Measurements from ENCODE around the gene LARGE1.

DNA sequence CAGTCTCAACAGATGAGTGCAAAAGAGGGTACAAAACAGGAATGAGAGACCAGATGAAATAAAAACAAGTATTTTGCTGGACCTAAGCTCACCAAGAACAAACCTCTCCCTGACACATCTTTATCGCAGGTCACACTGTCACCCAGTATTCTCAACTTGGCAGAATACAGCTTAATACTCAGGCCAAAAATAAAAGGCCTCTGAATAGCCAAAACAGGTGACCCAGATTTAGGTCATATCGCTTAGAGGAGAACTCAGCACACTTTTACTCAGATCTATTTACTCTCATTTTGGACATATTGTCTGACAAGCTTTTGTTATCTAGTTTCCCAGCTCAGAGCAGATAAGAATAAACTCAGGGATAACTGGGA, 645.2 kb downstream of the LARGE1 start:
- TF ChIP-seq, protein P1, sequence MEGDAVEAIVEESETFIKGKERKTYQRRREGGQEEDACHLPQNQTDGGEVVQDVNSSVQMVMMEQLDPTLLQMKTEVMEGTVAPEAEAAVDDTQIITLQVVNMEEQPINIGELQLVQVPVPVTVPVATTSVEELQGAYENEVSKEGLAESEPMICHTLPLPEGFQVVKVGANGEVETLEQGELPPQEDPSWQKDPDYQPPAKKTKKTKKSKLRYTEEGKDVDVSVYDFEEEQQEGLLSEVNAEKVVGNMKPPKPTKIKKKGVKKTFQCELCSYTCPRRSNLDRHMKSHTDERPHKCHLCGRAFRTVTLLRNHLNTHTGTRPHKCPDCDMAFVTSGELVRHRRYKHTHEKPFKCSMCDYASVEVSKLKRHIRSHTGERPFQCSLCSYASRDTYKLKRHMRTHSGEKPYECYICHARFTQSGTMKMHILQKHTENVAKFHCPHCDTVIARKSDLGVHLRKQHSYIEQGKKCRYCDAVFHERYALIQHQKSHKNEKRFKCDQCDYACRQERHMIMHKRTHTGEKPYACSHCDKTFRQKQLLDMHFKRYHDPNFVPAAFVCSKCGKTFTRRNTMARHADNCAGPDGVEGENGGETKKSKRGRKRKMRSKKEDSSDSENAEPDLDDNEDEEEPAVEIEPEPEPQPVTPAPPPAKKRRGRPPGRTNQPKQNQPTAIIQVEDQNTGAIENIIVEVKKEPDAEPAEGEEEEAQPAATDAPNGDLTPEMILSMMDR (IDR thresholded peaks at IDR 0.05): no peak
- TF ChIP-seq POLR2A (IDR thresholded peaks at IDR 0.05): no peak
